ENCODE measurements around the gene ZNF239.

GRCh38 chr10:43584051-43584450 is 9.6 kb upstream of the ZNF239 start:
- TF ChIP-seq, protein P1, sequence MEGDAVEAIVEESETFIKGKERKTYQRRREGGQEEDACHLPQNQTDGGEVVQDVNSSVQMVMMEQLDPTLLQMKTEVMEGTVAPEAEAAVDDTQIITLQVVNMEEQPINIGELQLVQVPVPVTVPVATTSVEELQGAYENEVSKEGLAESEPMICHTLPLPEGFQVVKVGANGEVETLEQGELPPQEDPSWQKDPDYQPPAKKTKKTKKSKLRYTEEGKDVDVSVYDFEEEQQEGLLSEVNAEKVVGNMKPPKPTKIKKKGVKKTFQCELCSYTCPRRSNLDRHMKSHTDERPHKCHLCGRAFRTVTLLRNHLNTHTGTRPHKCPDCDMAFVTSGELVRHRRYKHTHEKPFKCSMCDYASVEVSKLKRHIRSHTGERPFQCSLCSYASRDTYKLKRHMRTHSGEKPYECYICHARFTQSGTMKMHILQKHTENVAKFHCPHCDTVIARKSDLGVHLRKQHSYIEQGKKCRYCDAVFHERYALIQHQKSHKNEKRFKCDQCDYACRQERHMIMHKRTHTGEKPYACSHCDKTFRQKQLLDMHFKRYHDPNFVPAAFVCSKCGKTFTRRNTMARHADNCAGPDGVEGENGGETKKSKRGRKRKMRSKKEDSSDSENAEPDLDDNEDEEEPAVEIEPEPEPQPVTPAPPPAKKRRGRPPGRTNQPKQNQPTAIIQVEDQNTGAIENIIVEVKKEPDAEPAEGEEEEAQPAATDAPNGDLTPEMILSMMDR (conservative IDR thresholded peaks at IDR 0.05; ENCODE audit: low read depth, low read length): no peak
- no peak for TF ChIP-seq POLR2A (IDR thresholded peaks at IDR 0.05; ENCODE audit: low read depth, low read length)
- TF ChIP-seq RFX5 (IDR thresholded peaks at IDR 0.05; ENCODE audit: low read depth, low read length): no peak
- no peak for TF ChIP-seq ELK1 (IDR thresholded peaks at IDR 0.05; ENCODE audit: borderline replicate concordance, low read depth, low read length)
- TF ChIP-seq MAFK (IDR thresholded peaks at IDR 0.05; ENCODE audit: low read depth, low read length): no peak
- no peak for TF ChIP-seq SMC3 (IDR thresholded peaks at IDR 0.05; ENCODE audit: low read depth, low read length)
- TF ChIP-seq, protein P2, sequence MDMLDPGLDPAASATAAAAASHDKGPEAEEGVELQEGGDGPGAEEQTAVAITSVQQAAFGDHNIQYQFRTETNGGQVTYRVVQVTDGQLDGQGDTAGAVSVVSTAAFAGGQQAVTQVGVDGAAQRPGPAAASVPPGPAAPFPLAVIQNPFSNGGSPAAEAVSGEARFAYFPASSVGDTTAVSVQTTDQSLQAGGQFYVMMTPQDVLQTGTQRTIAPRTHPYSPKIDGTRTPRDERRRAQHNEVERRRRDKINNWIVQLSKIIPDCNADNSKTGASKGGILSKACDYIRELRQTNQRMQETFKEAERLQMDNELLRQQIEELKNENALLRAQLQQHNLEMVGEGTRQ (IDR thresholded peaks at IDR 0.05; ENCODE audit: low read depth, low read length): no peak
- no peak for TF ChIP-seq NFE2L2 (IDR thresholded peaks at IDR 0.05; ENCODE audit: low read depth, low read length)
- no peak for TF ChIP-seq BHLHE40 (IDR thresholded peaks at IDR 0.05; ENCODE audit: low read depth, low read length)
- TF ChIP-seq RAD21 (IDR thresholded peaks at IDR 0.05; ENCODE audit: low read length): no peak

Measured in IMR-90 (cell line).